OCI-LY3 (cell line): ENCODE results near the gene SYNE3.

Source experiments
- H2AFZ ChIP-seq: fragments of 200-600, 300-600 bp; shearing (Covaris generic); 2 replicates; pipeline ENCODE4 v1.6.0; 2014; ENCODE audit warnings: antibody characterized with exemption, low read depth, low read length
- H3K27ac ChIP-seq: fragments of 200-600, 300-600 bp; sonication (generic); 2 replicates; pipeline ENCODE4 v1.5.1; 2014; ENCODE audit warnings: mild to moderate bottlenecking, low read length, moderate library complexity, mixed read lengths
- H3K27me3 ChIP-seq: fragments of 200-600, 300-600 bp; sonication (generic); 2 replicates; pipeline ENCODE4 v1.6.1; 2014; ENCODE audit warnings: low read depth, low read length, mixed read lengths
- H3K36me3 ChIP-seq: fragments of 200-600, 300-600 bp; sonication (generic); replicated peaks from 2 replicates; pipeline ENCODE3; 2014; ENCODE audit warnings: low read depth, low read length, mixed read lengths
- H3K4me1 ChIP-seq: fragments of 300-600, 200-600 bp; sonication (generic); 2 replicates; pipeline ENCODE4 v1.6.1; 2014; ENCODE audit warnings: low read length, mixed read lengths
- H3K4me2 ChIP-seq: fragments of 200-600, 300-600 bp; sonication (generic); 2 replicates; pipeline ENCODE4 v1.6.1; 2014; ENCODE audit warnings: low read length, mixed read lengths
- H3K4me3 ChIP-seq: fragments of 300-600, 200-600 bp; sonication (generic); 2 replicates; pipeline ENCODE4 v1.5.1; 2014; ENCODE audit warnings: antibody characterized with exemption, mild to moderate bottlenecking, low read length, moderate library complexity
- H3K79me2 ChIP-seq: fragments of 300-600, 200-600 bp; shearing (Covaris generic); 2 replicates; pipeline ENCODE4 v1.6.1; 2014; ENCODE audit warnings: mild to moderate bottlenecking, low read length, mixed read lengths
- H3K9ac ChIP-seq: fragments of 300-600, 200-600 bp; shearing (Covaris generic); 2 replicates; pipeline ENCODE4 v1.6.0; 2014; ENCODE audit warnings: mild to moderate bottlenecking, low read length, moderate library complexity
- H3K9me3 ChIP-seq: fragments of 200-600, 300-600 bp; shearing (Covaris generic); 2 replicates; pipeline ENCODE4 v1.6.1; 2014; ENCODE audit warnings: low read length, mixed read lengths; ENCODE audit not compliant: insufficient read depth
- H4K20me1 ChIP-seq: fragments of 200-600, 300-600 bp; sonication (generic); 2 replicates; pipeline ENCODE4 v1.6.1; 2016; ENCODE audit warnings: low read length, mixed read lengths; ENCODE audit not compliant: insufficient read depth
- EZH2phosphoT487 ChIP-seq: fragments of 200-600 bp; shearing (Covaris generic); IDR thresholded peaks from 2 replicates; pipeline ENCODE4 v1.6.1; 2018; ENCODE audit warnings: antibody characterized with exemption, mixed run types, low read depth
- TF ChIP-seq, protein P1 (sequence below): fragments of 200-600, 300-600 bp; sonication (generic); IDR thresholded peaks from 2 replicates; pipeline ENCODE4 v1.5.1; 2014; ENCODE audit warnings: antibody characterized with exemption, low read length, low read depth

SYNE3 gene

DNA sequence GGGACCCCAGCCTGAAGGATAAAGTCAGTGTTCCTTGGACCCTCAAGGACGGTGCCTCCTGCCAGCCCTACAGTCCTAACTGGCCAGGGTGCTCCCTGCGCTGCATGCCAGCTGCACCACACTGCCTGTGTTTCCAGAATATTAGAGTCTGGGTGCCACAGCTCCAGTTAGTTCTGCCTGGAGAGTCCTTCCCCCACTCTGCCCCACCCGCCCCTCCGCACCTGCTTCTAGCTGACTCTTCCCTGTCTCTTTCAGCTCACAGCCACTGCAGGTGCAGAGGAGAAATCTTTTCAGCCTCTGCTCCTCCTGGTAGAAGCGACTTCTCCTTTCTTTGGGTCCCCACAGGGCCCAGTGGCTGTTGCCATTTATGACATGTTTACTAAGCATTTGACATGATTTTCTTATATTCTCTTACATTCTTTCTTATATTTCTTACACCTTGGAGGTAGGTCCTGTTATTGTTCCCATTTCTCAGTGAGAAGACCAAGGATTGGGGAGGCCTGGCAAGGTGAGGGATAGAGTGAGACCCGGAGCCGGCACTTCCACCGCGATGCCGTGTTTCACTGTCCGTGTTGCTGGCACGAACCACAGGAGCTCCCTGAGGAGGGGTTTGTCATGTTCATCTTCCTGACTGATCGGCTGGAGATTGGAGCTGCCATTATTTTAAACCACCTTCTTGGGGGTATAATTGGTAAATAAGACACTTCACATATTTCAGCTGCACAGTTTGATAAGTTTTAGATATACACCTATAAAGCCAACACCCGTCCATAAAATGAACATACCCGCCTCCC lies 29.4 kb downstream of the SYNE3 start:
- TF ChIP-seq, protein P1, sequence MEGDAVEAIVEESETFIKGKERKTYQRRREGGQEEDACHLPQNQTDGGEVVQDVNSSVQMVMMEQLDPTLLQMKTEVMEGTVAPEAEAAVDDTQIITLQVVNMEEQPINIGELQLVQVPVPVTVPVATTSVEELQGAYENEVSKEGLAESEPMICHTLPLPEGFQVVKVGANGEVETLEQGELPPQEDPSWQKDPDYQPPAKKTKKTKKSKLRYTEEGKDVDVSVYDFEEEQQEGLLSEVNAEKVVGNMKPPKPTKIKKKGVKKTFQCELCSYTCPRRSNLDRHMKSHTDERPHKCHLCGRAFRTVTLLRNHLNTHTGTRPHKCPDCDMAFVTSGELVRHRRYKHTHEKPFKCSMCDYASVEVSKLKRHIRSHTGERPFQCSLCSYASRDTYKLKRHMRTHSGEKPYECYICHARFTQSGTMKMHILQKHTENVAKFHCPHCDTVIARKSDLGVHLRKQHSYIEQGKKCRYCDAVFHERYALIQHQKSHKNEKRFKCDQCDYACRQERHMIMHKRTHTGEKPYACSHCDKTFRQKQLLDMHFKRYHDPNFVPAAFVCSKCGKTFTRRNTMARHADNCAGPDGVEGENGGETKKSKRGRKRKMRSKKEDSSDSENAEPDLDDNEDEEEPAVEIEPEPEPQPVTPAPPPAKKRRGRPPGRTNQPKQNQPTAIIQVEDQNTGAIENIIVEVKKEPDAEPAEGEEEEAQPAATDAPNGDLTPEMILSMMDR: no peak
- TF ChIP-seq EZH2phosphoT487: no peak
- H2AFZ ChIP-seq: no peak overlapping the region
- peak overlapping the region; percentile 38 for H3K9ac ChIP-seq
- peaks cover 82% of the 10 kb centered on the region for H3K79me2 ChIP-seq
- H3K27ac ChIP-seq: peak overlapping the region; percentile 68
- peaks cover 8% of the 10 kb centered on the region for H3K36me3 ChIP-seq
- H4K20me1 ChIP-seq: peaks cover 19% of the 10 kb centered on the region
- H3K4me1 ChIP-seq: peaks cover 40% of the 10 kb centered on the region
- H3K9me3 ChIP-seq: no peaks in the 10 kb centered on the region
- peak overlapping the region; percentile 62 for H3K4me3 ChIP-seq
- H3K4me2 ChIP-seq: peak overlapping the region; percentile 75
- H3K27me3 ChIP-seq: no peaks in the 10 kb centered on the region

DNA sequence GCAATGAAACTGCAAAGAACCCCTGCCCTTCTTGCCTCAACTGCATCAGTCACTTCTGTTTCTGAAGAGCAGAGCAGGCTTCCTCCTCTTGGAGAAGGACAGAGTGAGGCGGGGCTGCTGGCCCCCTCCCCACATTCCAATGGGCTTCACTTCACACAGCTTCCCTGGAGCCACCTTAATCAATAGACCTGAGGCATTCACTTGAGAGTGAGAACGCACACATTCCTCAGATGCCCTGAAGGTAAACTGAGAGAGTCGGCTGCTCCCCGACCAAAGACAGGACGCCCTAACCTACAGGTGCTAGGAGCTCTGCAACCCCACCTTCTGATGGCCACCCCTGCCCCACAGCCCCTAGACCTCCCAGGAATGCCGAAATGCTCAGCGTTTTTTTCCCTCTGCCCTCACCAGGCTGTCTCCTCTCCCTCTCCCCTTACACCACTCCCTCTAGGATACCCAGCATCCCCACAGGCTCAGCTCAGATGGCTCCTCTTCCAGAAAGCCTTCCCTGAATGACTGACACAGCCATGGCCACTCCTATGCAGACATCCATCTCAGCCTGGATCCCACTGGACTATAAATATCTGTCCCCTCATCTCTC lies 31.1 kb downstream of the SYNE3 start:
- Histone ChIP-seq H3K27ac (no peak overlapping the region), H3K79me2 (peaks cover 80% of the 10 kb centered on the region), H3K4me2 (no peak overlapping the region), H3K9me3 (no peaks in the 10 kb centered on the region), H4K20me1 (peaks cover 19% of the 10 kb centered on the region), H2AFZ (no peak overlapping the region), H3K36me3 (peaks cover 5% of the 10 kb centered on the region), H3K27me3 (no peaks in the 10 kb centered on the region), H3K9ac (no peak overlapping the region), H3K4me1 (peaks cover 53% of the 10 kb centered on the region), H3K4me3 (no peak overlapping the region)
- TF ChIP-seq, protein P1: no peak
- TF ChIP-seq EZH2phosphoT487: no peak

DNA sequence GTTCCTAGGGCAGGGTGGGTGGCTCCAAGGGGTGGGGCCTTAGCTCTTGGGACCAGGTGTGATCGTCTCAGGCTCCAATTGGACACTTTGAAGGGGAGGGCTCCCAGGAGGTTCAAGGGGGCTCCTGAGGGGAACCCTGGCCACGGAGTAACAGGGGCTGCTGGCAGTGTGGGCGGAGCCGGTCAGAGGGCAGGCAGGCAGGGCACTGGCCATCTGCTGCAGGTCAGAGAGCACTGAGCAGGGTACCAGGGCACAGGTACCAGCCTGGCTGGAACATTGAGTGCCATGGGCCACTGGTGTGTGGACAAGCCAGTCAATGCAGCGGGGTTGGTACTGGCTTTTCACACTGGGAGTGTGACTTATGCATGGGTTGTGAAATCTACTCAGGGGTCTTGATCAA lies 32.2 kb downstream of the SYNE3 start:
- no peak overlapping the region for H2AFZ ChIP-seq
- no peak overlapping the region for H3K4me2 ChIP-seq
- H3K4me3 ChIP-seq: no peak overlapping the region
- peaks cover 79% of the 10 kb centered on the region for H3K79me2 ChIP-seq
- H3K27me3 ChIP-seq: no peaks in the 10 kb centered on the region
- H3K27ac ChIP-seq: no peak overlapping the region
- peaks cover 5% of the 10 kb centered on the region for H3K36me3 ChIP-seq
- TF ChIP-seq EZH2phosphoT487: no peak
- TF ChIP-seq, protein P1: no peak
- peaks cover 55% of the 10 kb centered on the region for H3K4me1 ChIP-seq
- H3K9ac ChIP-seq: no peak overlapping the region
- H4K20me1 ChIP-seq: peaks cover 14% of the 10 kb centered on the region
- no peaks in the 10 kb centered on the region for H3K9me3 ChIP-seq

DNA sequence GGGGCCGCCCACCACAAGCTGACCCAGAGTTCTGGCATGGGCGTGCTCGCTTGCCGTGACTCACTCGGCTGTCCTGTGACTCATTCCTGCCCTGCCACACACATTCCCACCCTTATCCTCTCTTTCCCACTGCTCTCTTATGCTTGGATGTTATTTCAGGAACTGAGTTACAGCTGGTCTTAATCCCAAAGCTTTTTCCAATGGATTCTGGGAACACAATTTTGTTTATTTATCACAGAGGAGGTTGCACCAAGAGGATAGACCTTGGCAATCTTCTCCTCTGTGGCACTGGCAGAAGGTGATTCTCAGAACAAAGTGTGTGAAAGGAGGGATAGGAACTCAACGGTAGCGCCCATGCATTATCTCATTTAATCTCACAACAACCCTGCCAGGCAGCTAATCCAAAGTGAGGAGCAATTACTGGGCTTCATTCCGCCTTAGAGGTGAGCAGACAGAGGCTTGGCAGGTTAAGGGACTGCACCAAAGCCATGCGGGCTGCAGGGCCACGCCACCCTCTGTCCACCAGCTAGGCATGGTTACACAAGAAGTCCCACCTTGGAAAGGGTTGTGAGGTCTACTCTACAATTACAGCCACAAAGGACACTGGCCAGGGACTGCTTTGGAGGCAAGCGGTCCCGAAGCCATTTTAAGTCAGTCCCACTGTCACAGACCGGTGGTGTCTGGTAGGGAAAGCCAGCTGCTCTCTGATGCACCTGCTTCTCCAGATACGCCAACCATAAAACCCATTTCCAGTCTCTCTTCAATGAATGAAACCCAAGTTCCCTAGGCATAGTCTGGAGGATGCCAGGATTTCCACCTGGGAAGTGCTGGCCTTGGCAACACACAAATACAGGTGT lies 32.9 kb downstream of the SYNE3 start:
- H3K79me2 ChIP-seq: peaks cover 75% of the 10 kb centered on the region
- peaks cover 55% of the 10 kb centered on the region for H3K4me1 ChIP-seq

More for the DNA sequence above, 32.9 kb downstream of the SYNE3 start:
- Histone ChIP-seq H4K20me1 (peaks cover 14% of the 10 kb centered on the region), H2AFZ (no peak overlapping the region), H3K4me2 (no peak overlapping the region), H3K27ac (no peak overlapping the region), H3K27me3 (no peaks in the 10 kb centered on the region), H3K9ac (no peak overlapping the region), H3K36me3 (peaks cover under 1% of the 10 kb centered on the region), H3K9me3 (no peaks in the 10 kb centered on the region), H3K4me3 (no peak overlapping the region)
- TF ChIP-seq EZH2phosphoT487: no peak
- TF ChIP-seq, protein P1: no peak
